ENCODE measurements around the gene ARL2BP. TPM values are rescaled to one million over a fixed set of nuclear protein-coding genes. Genes with fewer than 3 reads are reported as not detected.

The ARL2BP gene
- total and polyA plus RNA-seq, 2 of the 13 experiments (the other 11 are each of a cell fraction or from before 2014, with no cell fraction given): 64.3 to 67.6 TPM

DNA sequence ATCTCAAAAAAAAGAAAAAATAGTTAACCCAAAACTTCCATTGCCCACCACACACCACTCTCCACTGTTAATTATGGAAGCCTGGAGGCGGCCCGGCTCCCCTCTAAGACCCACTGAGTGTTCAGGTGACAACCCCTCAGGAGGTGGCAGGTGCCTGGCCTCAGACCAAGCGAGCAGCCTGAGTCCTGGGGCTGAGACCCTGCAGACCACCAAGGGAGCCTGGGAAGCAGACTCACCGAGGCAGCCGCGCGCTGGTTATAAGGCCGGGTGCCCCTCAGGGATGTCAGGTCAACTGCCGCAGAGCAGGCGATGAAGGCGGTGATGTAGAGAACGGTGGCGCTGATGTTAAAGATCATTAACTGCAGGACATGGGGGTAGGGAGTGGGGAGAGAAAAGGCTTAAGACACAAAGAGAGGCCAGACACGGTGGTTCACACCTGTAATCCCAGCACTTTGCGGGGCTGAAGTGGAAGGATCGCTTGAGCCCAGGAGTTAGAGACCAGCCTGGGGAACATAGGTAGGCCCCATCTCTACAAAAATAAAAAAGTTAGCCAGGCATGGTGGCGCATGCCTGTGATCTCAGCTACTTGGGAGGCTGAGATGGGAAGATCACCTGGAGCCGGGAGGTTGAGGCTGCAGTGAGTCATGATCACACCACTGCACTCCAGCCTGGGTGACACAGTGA is 13.3 kb downstream of the ARL2BP start:
- ChIA-PET POLR2A (no interaction called here), CTCF (ENCODE audit: low intra/inter-chr PET ratio, low total read pairs) (no interaction called here)
- DNase-seq (ENCODE audit: low spot score) (no peak), FAIRE-seq (no peak), ATAC-seq (no peak)
- Histone ChIP-seq H2AFZ (ENCODE audit: low read length) (no peak overlapping the region), H3K9ac (ENCODE audit: insufficient read depth, low read depth, low read length) (no peak overlapping the region), H3K27me3 (ENCODE audit: control insufficient read depth in 1 of 2, insufficient read depth in 2 of 2, low read length in 2 of 2) (no peaks in the 10 kb centered on the region), H3K36me3 (replicated peaks in 1 of 2; ENCODE audit: control insufficient read depth in 1 of 2, insufficient read depth in 2 of 2, low read length in 2 of 2) (peaks cover 31 to 55% of the 10 kb centered on the region in 2 experiments), H3K4me1 (ENCODE audit: insufficient read depth, low read length) (peaks cover 8% of the 10 kb centered on the region), H3K27ac (ENCODE audit: extremely low read length, insufficient read depth, low read length) (no peak overlapping the region), H3K4me2 (ENCODE audit: low read depth, low read length) (no peak overlapping the region), H3K4me3 (replicated peaks in 1 of 3; ENCODE audit: insufficient read depth in 1 of 3, low read depth in 2 of 3, low read length in 3 of 3) (no peak overlapping the region), H3K79me2 (ENCODE audit: insufficient read depth, low read length) (no peaks in the 10 kb centered on the region), H4K20me1 (ENCODE audit: insufficient read depth, low read length) (no peaks in the 10 kb centered on the region), H3K9me3 (ENCODE audit: low read length) (no peaks in the 10 kb centered on the region)
- 99% methylated on average over 18 of the region's 18 CpGs for WGBS (ENCODE audit: low lambda C conversion rate)
- no TSS peak for BruUV-seq (replicated peaks)
- intact Hi-C loops (cut with micrococcal nuclease; ENCODE audit: unreplicated experiment) (no loop called here), in situ Hi-C loops (cut with HindIII; ENCODE audit: extremely low pct_ligation_motif_present, low pct_unique_long_range_greater_than_20kb) (no loop called here)
- TF ChIP-seq ZNF768 (CRISPR knock-in tag; IDR thresholded peaks at IDR 0.05) (peak; percentile 37; the same call in 1 of the 2 replicates), XRCC5 (optimal IDR thresholded peaks at IDR 0.05; ENCODE audit: low read length) (no peak)

GRCh38 chr16:57258910-57259475 is 13.9 kb downstream of the ARL2BP start:
- no TSS peak for BruUV-seq (replicated peaks)
- DNase-seq (ENCODE audit: low spot score) (no peak), ATAC-seq (no peak), FAIRE-seq (no peak)
- in situ Hi-C loops (cut with HindIII; ENCODE audit: extremely low pct_ligation_motif_present, low pct_unique_long_range_greater_than_20kb) (no loop called here), intact Hi-C loops (cut with micrococcal nuclease; ENCODE audit: unreplicated experiment) (no loop called here)
- no peak overlapping the region for H3K4me2 ChIP-seq (ENCODE audit: low read depth, low read length)
- CTCF ChIA-PET (ENCODE audit: low intra/inter-chr PET ratio, low total read pairs): no interaction called here
- H3K27me3 ChIP-seq (ENCODE audit: control insufficient read depth in 1 of 2, insufficient read depth in 2 of 2, low read length in 2 of 2): no peaks in the 10 kb centered on the region
- WGBS (ENCODE audit: low lambda C conversion rate): 70% methylated on average over 1 of the region's 1 CpG
- H3K4me3 ChIP-seq (replicated peaks in 1 of 3; ENCODE audit: insufficient read depth in 1 of 3, low read depth in 2 of 3, low read length in 3 of 3): no peak overlapping the region
- peaks cover 1% of the 10 kb centered on the region for H3K4me1 ChIP-seq (ENCODE audit: insufficient read depth, low read length)
- no peaks in the 10 kb centered on the region for H3K9me3 ChIP-seq (ENCODE audit: low read length)
- H3K36me3 ChIP-seq (replicated peaks in 1 of 2; ENCODE audit: control insufficient read depth in 1 of 2, insufficient read depth in 2 of 2, low read length in 2 of 2): peaks cover 33 to 58% of the 10 kb centered on the region in 2 experiments
- H3K9ac ChIP-seq (ENCODE audit: insufficient read depth, low read depth, low read length): no peak overlapping the region
- H3K79me2 ChIP-seq (ENCODE audit: insufficient read depth, low read length): peaks cover 3% of the 10 kb centered on the region
- POLR2A ChIA-PET: interaction anchor here (0.7 kb wide), 1 partner anchor 9 kb away, joined by 3 read pairs; no protein-coding TSS in a partner anchor
- H3K27ac ChIP-seq (ENCODE audit: extremely low read length, insufficient read depth, low read length): no peak overlapping the region
- no peak overlapping the region for H2AFZ ChIP-seq (ENCODE audit: low read length)
- no peaks in the 10 kb centered on the region for H4K20me1 ChIP-seq (ENCODE audit: insufficient read depth, low read length)
- TF ChIP-seq, protein P1, sequence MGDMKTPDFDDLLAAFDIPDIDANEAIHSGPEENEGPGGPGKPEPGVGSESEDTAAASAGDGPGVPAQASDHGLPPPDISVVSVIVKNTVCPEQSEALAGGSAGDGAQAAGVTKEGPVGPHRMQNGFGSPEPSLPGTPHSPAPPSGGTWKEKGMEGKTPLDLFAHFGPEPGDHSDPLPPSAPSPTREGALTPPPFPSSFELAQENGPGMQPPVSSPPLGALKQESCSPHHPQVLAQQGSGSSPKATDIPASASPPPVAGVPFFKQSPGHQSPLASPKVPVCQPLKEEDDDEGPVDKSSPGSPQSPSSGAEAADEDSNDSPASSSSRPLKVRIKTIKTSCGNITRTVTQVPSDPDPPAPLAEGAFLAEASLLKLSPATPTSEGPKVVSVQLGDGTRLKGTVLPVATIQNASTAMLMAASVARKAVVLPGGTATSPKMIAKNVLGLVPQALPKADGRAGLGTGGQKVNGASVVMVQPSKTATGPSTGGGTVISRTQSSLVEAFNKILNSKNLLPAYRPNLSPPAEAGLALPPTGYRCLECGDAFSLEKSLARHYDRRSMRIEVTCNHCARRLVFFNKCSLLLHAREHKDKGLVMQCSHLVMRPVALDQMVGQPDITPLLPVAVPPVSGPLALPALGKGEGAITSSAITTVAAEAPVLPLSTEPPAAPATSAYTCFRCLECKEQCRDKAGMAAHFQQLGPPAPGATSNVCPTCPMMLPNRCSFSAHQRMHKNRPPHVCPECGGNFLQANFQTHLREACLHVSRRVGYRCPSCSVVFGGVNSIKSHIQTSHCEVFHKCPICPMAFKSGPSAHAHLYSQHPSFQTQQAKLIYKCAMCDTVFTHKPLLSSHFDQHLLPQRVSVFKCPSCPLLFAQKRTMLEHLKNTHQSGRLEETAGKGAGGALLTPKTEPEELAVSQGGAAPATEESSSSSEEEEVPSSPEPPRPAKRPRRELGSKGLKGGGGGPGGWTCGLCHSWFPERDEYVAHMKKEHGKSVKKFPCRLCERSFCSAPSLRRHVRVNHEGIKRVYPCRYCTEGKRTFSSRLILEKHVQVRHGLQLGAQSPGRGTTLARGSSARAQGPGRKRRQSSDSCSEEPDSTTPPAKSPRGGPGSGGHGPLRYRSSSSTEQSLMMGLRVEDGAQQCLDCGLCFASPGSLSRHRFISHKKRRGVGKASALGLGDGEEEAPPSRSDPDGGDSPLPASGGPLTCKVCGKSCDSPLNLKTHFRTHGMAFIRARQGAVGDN (CRISPR knock-in tag; IDR thresholded peaks at IDR 0.05): peak; percentile 14; the same call in 1 of the 2 replicates
- TF ChIP-seq STAG1 (CRISPR knock-in tag; IDR thresholded peaks at IDR 0.05) (no peak), ARNTL (CRISPR knock-in tag; IDR thresholded peaks at IDR 0.05) (no peak), ZFX (CRISPR knock-in tag; IDR thresholded peaks at IDR 0.05; ENCODE audit: low read depth) (peak; percentile 26; the same call in 1 of the 2 replicates), MAFK (conservative IDR thresholded peaks at IDR 0.05 in 1 of 2, IDR thresholded peaks at IDR 0.05 in 1 of 2; ENCODE audit: low read length in 2 of 2) (no peak), KAT8 (CRISPR knock-in tag; IDR thresholded peaks at IDR 0.05) (no peak), ZFP41 (CRISPR knock-in tag; IDR thresholded peaks at IDR 0.05; ENCODE audit: borderline replicate concordance) (no peak), EP300 (IDR thresholded peaks at IDR 0.05; ENCODE audit: low read depth in 2 of 2, low read length in 2 of 2) (no peak), EP300 (CRISPR knock-in tag; IDR thresholded peaks at IDR 0.05; ENCODE audit: borderline replicate concordance) (no peak), NFIC (IDR thresholded peaks at IDR 0.05; ENCODE audit: low read length) (no peak)
- TF ChIP-seq, protein P2, sequence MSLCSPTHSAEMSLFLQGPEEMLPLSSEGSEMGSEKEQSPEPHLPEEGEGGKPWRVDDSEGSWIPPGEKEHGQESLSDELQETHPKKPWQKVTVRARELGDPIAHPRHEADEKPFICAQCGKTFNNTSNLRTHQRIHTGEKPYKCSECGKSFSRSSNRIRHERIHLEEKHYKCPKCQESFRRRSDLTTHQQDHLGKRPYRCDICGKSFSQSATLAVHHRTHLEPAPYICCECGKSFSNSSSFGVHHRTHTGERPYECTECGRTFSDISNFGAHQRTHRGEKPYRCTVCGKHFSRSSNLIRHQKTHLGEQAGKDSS (CRISPR knock-in tag; IDR thresholded peaks at IDR 0.05; ENCODE audit: borderline replicate concordance, low read depth): no peak
